MM.1S (cell line): ENCODE measurements around the gene OR4D9.

Source experiments
- EZH2 ChIP-seq: fragments of 300-600 bp; sonication (generic); optimal IDR thresholded peaks from 2 replicates; pipeline ENCODE3; 2017; ENCODE audit warnings: low read depth, mild to moderate bottlenecking, antibody characterized with exemption, low read length, mixed read lengths
- EZH2phosphoT487 ChIP-seq: fragments of 300-600 bp; sonication (generic); IDR thresholded peaks from 2 replicates; pipeline ENCODE4 v1.6.1; 2018; ENCODE audit warnings: antibody characterized with exemption, low read length
- TF ChIP-seq, protein P1 (sequence below): fragments of 300-600 bp; sonication (generic); IDR thresholded peaks from 2 replicates; pipeline ENCODE4 v1.5.1; 2016; ENCODE audit warnings: antibody characterized with exemption, low read length, mixed read lengths

DNA sequence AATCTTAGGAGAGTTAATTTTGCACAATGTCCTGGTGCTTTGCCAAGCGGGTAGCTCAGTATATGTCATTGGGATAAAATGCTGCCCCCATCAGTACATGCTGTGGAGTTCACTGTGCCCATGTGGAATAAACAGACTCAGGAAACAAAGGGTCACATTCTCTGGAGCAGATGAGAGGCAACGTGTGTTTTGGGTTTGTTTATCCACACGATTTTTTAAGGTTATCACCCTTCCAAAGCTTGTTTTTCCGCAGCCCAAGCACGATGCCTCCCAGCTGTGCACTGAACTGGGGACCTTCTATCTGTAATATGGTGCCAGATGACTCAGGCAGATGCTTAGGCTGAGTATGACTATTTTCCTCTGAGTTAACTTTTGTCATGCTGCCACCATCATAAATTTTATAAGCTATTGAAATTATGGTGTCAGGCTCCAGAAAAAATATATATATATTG, 48.1 kb upstream of the OR4D9 start:
- TF ChIP-seq EZH2phosphoT487 (no peak), EZH2 (no peak)
- TF ChIP-seq, protein P1, sequence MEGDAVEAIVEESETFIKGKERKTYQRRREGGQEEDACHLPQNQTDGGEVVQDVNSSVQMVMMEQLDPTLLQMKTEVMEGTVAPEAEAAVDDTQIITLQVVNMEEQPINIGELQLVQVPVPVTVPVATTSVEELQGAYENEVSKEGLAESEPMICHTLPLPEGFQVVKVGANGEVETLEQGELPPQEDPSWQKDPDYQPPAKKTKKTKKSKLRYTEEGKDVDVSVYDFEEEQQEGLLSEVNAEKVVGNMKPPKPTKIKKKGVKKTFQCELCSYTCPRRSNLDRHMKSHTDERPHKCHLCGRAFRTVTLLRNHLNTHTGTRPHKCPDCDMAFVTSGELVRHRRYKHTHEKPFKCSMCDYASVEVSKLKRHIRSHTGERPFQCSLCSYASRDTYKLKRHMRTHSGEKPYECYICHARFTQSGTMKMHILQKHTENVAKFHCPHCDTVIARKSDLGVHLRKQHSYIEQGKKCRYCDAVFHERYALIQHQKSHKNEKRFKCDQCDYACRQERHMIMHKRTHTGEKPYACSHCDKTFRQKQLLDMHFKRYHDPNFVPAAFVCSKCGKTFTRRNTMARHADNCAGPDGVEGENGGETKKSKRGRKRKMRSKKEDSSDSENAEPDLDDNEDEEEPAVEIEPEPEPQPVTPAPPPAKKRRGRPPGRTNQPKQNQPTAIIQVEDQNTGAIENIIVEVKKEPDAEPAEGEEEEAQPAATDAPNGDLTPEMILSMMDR: no peak
